ENCODE data around the gene REV3L.
"Not testable (repeated sequence)": the region's sequence is repeated elsewhere in the genome, so short reads cannot be mapped to it uniquely, and the experiment has no call there.

Gene REV3L

DNA sequence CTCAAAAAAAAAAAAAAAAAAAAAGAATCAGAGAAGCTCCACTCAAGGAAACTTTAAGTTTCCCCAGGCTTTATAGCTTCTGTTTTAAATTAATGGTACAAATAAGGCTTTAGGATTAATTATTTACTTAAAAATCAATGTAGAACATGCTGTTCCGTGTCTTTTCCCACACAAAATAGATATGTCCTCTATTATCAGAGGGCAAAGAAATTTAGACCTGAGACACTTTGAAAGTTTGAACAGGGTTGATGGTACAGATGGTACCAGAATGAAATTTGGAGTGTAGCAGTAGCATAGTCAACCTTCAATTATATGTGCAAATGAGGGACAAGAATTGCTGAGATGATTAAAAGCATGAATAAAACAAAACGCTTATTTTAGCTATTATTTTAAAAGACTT lies 32.2 kb upstream of the REV3L start:
- H3K9me3 ChIP-seq, result no peaks in the 10 kb centered on the region
- H3K36me3 ChIP-seq (replicated peaks), result no peaks in the 10 kb centered on the region
- no peak for DNase-seq (ENCODE audit: low spot score in 2 of 2)
- in situ Hi-C loops (cut with MboI; ENCODE audit: low sequenced_read_pairs), result no loop called here
- no peaks in the 10 kb centered on the region for H3K27me3 ChIP-seq (ENCODE audit: low read depth)
- peaks cover 5% of the 10 kb centered on the region; the same call in 1 of the 2 replicates for H3K4me1 ChIP-seq
- H3K4me3 ChIP-seq, result no peak overlapping the region

DNA sequence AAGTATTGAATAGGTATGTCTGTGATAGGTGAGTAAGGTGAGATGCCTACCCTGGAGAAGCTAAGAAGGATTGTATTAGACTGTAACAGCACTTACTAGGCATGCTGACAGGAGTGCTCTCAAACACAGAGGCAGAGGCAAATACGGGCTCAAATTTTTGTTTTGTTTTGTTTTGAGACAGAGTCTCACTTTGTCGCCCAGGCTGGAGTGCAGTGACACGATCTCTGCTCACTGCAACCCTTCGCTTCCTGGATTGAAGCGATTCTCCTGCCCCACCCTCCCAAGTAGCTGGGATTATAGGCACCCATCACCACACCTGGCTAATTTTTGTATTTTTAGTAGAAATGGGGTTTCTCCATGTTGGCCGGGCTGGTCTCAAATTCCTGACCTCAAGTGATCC lies 31.5 kb upstream of the REV3L start:
- DNase-seq (ENCODE audit: low spot score in 2 of 2); H3K4me3 ChIP-seq; in situ Hi-C loops (cut with MboI; ENCODE audit: low sequenced_read_pairs); H3K4me1 ChIP-seq; H3K9me3 ChIP-seq; H3K36me3 ChIP-seq (replicated peaks); H3K27me3 ChIP-seq (ENCODE audit: low read depth): not testable (repeated sequence)

GRCh38 chr6:111507219-111507618 lies 24.2 kb upstream of the REV3L start:
- in situ Hi-C loops (cut with MboI; ENCODE audit: low sequenced_read_pairs); H3K9me3 ChIP-seq; H3K27me3 ChIP-seq (ENCODE audit: low read depth); DNase-seq (ENCODE audit: low spot score in 2 of 2); H3K36me3 ChIP-seq (replicated peaks); H3K4me3 ChIP-seq: not testable (repeated sequence)
- peaks cover 10% of the 10 kb centered on the region; the same call in 1 of the 2 replicates for H3K4me1 ChIP-seq

GRCh38 chr6:111505498-111505897 lies 22.5 kb upstream of the REV3L start:
- peaks cover 10% of the 10 kb centered on the region; the same call in 1 of the 2 replicates for H3K4me1 ChIP-seq
- H3K9me3 ChIP-seq; DNase-seq (ENCODE audit: low spot score in 2 of 2); H3K36me3 ChIP-seq (replicated peaks); H3K4me3 ChIP-seq; H3K27me3 ChIP-seq (ENCODE audit: low read depth); in situ Hi-C loops (cut with MboI; ENCODE audit: low sequenced_read_pairs): not testable (repeated sequence)

- H3K4me1 ChIP-seq, result peaks cover 10% of the 10 kb centered on the region; the same call in 1 of the 2 replicates
- H3K9me3 ChIP-seq, result no peaks in the 10 kb centered on the region
- in situ Hi-C loops (cut with MboI; ENCODE audit: low sequenced_read_pairs), result no loop called here
- no peak overlapping the region for H3K4me3 ChIP-seq
- H3K36me3 ChIP-seq (replicated peaks), result no peaks in the 10 kb centered on the region
- H3K27me3 ChIP-seq (ENCODE audit: low read depth), result no peaks in the 10 kb centered on the region
- peak in 1 of 2 experiments; percentile 28 for DNase-seq (ENCODE audit: low spot score in 2 of 2)
Observed at GRCh38 chr6:111503660-111504059, 20.6 kb upstream of the REV3L start.

DNA sequence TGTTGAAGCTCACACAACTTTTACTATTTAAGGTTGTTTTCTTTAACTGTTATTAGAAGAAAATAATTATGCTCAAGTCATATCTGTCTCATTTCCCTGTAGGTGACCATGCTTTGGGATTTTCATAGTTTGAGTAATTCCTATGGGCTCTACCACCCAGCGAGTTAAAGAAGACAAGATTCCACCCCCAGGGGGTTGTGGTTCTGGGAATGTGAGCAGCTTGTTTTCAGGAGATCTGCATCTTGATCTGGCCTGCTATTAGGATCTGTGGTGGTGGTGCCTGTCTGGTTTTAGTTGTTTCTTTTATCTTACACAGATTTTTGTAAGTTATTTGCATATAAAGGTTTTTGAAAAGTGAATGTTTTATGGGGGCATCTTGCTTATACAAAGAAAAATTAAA lies 20.2 kb upstream of the REV3L start:
- peaks cover 10% of the 10 kb centered on the region; the same call in 1 of the 2 replicates for H3K4me1 ChIP-seq
- DNase-seq (ENCODE audit: low spot score in 2 of 2), result peak in 1 of 2 experiments; percentile 28
- H3K36me3 ChIP-seq (replicated peaks), result no peaks in the 10 kb centered on the region
- H3K27me3 ChIP-seq (ENCODE audit: low read depth), result no peaks in the 10 kb centered on the region
- H3K4me3 ChIP-seq, result no peak overlapping the region
- no peaks in the 10 kb centered on the region for H3K9me3 ChIP-seq
- in situ Hi-C loops (cut with MboI; ENCODE audit: low sequenced_read_pairs), result no loop called here

GRCh38 chr6:111502154-111502553 lies 19.1 kb upstream of the REV3L start:
- no peak for DNase-seq (ENCODE audit: low spot score in 2 of 2)
- Histone ChIP-seq H3K4me3 (no peak overlapping the region), H3K36me3 (replicated peaks) (no peaks in the 10 kb centered on the region), H3K4me1 (peaks cover 10% of the 10 kb centered on the region; the same call in 1 of the 2 replicates), H3K9me3 (no peaks in the 10 kb centered on the region), H3K27me3 (ENCODE audit: low read depth) (no peaks in the 10 kb centered on the region)
- in situ Hi-C loops (cut with MboI; ENCODE audit: low sequenced_read_pairs), result no loop called here

DNA sequence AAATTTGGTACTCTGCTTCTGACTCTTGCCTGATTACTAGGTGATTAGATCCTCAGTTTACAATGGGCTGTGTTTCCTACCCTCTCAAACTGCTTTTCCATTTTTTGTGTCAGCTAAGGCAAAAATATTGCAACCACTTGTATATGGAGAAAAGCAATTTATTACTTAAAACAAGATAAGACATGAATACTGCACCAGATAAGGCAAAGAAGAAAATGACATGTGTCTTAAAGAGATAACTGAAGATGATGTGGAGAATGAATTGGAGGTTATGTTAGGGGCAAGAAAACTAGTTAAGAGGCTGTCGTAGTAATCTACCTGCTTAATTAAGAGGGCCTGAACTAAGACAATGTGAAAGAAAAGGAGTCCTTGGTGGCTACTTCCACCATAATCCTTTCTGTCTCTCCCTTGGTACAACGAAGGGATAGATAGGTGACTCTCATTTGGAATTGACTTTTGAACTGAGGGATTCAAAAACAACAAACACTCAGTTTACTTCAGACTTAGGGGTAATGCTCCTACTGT lies 16.3 kb upstream of the REV3L start:
- DNase-seq (ENCODE audit: low spot score in 2 of 2), result no peak
- Histone ChIP-seq H3K4me3 (no peak overlapping the region), H3K27me3 (ENCODE audit: low read depth) (no peaks in the 10 kb centered on the region), H3K36me3 (replicated peaks) (no peaks in the 10 kb centered on the region), H3K9me3 (no peaks in the 10 kb centered on the region), H3K4me1 (peaks cover 18% of the 10 kb centered on the region)
- in situ Hi-C loops (cut with MboI; ENCODE audit: low sequenced_read_pairs), result no loop called here

DNA sequence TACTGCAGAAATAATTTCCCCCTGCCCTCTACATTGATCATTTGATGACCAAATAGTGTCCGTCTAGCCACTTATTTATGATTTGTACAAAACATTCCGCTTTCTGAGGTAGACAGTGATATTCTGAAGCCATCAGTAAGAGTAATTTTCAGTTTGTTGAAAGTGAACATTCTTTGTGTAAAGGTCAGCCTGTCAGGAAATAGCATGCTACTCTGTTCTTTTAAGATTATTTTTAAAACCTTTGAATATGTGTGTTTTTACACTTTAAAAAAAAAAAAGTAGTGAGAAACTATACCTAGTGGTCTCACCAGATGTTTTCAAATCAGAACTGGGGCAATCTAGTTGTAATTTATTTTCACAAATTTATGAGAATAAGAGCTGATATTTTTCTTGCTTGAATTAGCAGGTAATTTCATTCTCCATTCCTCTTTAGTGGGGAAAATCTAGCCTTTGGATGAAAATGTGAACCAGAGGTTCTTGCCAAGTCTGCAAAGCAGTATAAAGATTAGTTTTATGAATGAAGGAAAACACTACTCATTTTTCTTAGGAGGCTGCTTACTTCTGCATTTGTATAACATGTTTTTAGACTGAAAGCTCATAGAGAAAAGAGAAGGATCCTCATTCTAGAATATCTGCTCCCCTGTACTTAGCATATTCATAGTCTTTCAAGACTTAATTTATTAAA lies 12.1 kb upstream of the REV3L start:
- no peak for DNase-seq (ENCODE audit: low spot score in 2 of 2)
- no peaks in the 10 kb centered on the region for H3K9me3 ChIP-seq
- peaks cover 9% of the 10 kb centered on the region for H3K4me1 ChIP-seq
- H3K4me3 ChIP-seq, result no peak overlapping the region
- H3K27me3 ChIP-seq (ENCODE audit: low read depth), result no peaks in the 10 kb centered on the region
- H3K36me3 ChIP-seq (replicated peaks), result no peaks in the 10 kb centered on the region; the same call in 1 of the 2 replicates
- in situ Hi-C loops (cut with MboI; ENCODE audit: low sequenced_read_pairs), result no loop called here

GRCh38 chr6:111492499-111492898 lies 9.5 kb upstream of the REV3L start:
- DNase-seq (ENCODE audit: low spot score in 2 of 2), result no peak
- H3K27me3 ChIP-seq (ENCODE audit: low read depth), result no peaks in the 10 kb centered on the region
- H3K9me3 ChIP-seq, result no peaks in the 10 kb centered on the region
- in situ Hi-C loops (cut with MboI; ENCODE audit: low sequenced_read_pairs), result no loop called here
- peaks cover 15% of the 10 kb centered on the region for H3K4me1 ChIP-seq
- H3K4me3 ChIP-seq, result no peak overlapping the region
- no peaks in the 10 kb centered on the region; the same call in 1 of the 2 replicates for H3K36me3 ChIP-seq (replicated peaks)

GRCh38 chr6:111490067-111490466 lies 7.0 kb upstream of the REV3L start:
- Histone ChIP-seq H3K36me3 (replicated peaks) (peaks cover 5% of the 10 kb centered on the region; the same call in 1 of the 2 replicates), H3K9me3 (no peaks in the 10 kb centered on the region), H3K27me3 (ENCODE audit: low read depth) (no peaks in the 10 kb centered on the region), H3K4me3 (no peak overlapping the region), H3K4me1 (peaks cover 16% of the 10 kb centered on the region)
- DNase-seq (ENCODE audit: low spot score in 2 of 2), result no peak
- in situ Hi-C loops (cut with MboI; ENCODE audit: low sequenced_read_pairs), result no loop called here

- Histone ChIP-seq H3K4me3 (no peak overlapping the region), H3K9me3 (no peaks in the 10 kb centered on the region), H3K27me3 (ENCODE audit: low read depth) (no peaks in the 10 kb centered on the region), H3K36me3 (replicated peaks) (peaks cover 5% of the 10 kb centered on the region; the same call in 1 of the 2 replicates), H3K4me1 (peaks cover 23% of the 10 kb centered on the region)
- DNase-seq (ENCODE audit: low spot score in 2 of 2), result no peak
- in situ Hi-C loops (cut with MboI; ENCODE audit: low sequenced_read_pairs), result no loop called here
Observed at GRCh38 chr6:111487661-111488060, 4.6 kb upstream of the REV3L start.

GRCh38 chr6:111486921-111487320 lies 3.9 kb upstream of the REV3L start:
- in situ Hi-C loops (cut with MboI; ENCODE audit: low sequenced_read_pairs), result no loop called here
- Histone ChIP-seq H3K27me3 (ENCODE audit: low read depth) (no peaks in the 10 kb centered on the region), H3K4me1 (peaks cover 23% of the 10 kb centered on the region), H3K36me3 (replicated peaks) (peaks cover 5% of the 10 kb centered on the region; the same call in 1 of the 2 replicates), H3K4me3 (no peak overlapping the region), H3K9me3 (no peaks in the 10 kb centered on the region)
- no peak for DNase-seq (ENCODE audit: low spot score in 2 of 2)

DNA sequence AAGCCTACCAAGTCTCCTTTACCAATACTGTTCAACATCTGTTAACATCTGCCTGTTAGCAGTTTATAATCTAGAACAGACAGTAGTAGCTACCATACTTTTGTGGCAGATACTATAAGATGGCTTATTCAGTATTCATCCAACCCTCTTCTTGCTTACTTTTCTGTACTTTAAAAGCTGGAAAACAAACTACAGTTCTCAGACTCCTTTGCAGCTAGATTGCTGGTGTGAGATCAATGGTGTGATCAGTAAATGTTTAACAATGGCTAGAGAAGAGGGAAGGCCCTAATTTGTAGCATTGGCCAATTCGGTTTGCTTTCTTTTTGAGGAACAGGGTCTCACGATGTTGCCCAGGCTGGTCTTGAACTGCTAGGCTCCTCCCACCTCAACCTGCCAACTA lies 3.5 kb upstream of the REV3L start:
- no peaks in the 10 kb centered on the region for H3K27me3 ChIP-seq (ENCODE audit: low read depth)
- DNase-seq (ENCODE audit: low spot score in 2 of 2), result no peak
- no peaks in the 10 kb centered on the region for H3K9me3 ChIP-seq
- peaks cover 5% of the 10 kb centered on the region; the same call in 1 of the 2 replicates for H3K36me3 ChIP-seq (replicated peaks)
- peaks cover 24% of the 10 kb centered on the region for H3K4me1 ChIP-seq
- H3K4me3 ChIP-seq, result no peak overlapping the region
- in situ Hi-C loops (cut with MboI; ENCODE audit: low sequenced_read_pairs), result no loop called here

Measured in HAP-1 (cell line).